H1 (cell line): ENCODE data around the gene RELL1. TPM values are rescaled to one million over a fixed set of nuclear protein-coding genes. Genes with fewer than 3 reads are reported as not detected.

Source experiments
- CTCF ChIA-PET: fragments of 300-600 bp; sonication (Branson Sonifier 250); formaldehyde crosslinking; loops from one replicate; lab custom pipeline; 2021; ENCODE audit not compliant: partially characterized antibody; lab: Charles Lee
- POLR2A ChIA-PET: fragments of 300-600 bp; sonication (Branson Sonifier 250); formaldehyde crosslinking; loops from one replicate; lab custom pipeline; 2021; ENCODE audit warnings: inconsistent platforms; ENCODE audit not compliant: partially characterized antibody; lab: Charles Lee
- DNase-seq, 2 experiments: peaks; one replicate each; pipeline versions ENCODE4 v3.0.0 to v3.0.0-alpha.2; 2010 to 2022; ENCODE audit warnings: low spot score in 2 of 2, low read depth in 1 of 2, mixed read lengths in 1 of 2
- FAIRE-seq: peaks from 2 replicates; lab custom pipeline; 2011; peaks lifted over from hg19 to GRCh38; lab: Jason Lieb, UNC
- H2AFZ ChIP-seq: 2 replicates; pipeline ENCODE4 v1.8.1; 2012; ENCODE audit warnings: low read length, inconsistent platforms
- H2AK5ac ChIP-seq: 2 replicates; pipeline ENCODE4 v1.6.1; 2013; ENCODE audit warnings: low read depth, low read length
- H2BK120ac ChIP-seq: replicated peaks from 2 replicates; pipeline ENCODE3; 2013; ENCODE audit warnings: low read depth, low read length, inconsistent platforms
- H2BK12ac ChIP-seq: 2 replicates; pipeline ENCODE4 v1.6.1; 2013; ENCODE audit warnings: low read depth, low read length
- H2BK15ac ChIP-seq: 2 replicates; pipeline ENCODE4 v1.6.1; 2013; ENCODE audit warnings: low read length
- H2BK20ac ChIP-seq: 2 replicates; pipeline ENCODE4 v1.6.1; 2013; ENCODE audit warnings: low read length
- H2BK5ac ChIP-seq: 2 replicates; pipeline ENCODE4 v1.6.1; 2013; ENCODE audit warnings: low read depth, low read length
- H3K14ac ChIP-seq: 2 replicates; pipeline ENCODE4 v1.6.1; 2013; ENCODE audit warnings: inconsistent platforms; ENCODE audit not compliant: insufficient read length
- H3K18ac ChIP-seq: 2 replicates; pipeline ENCODE4 v1.6.1; 2013; ENCODE audit warnings: low read length; ENCODE audit errors: extremely low read depth
- H3K23ac ChIP-seq: 2 replicates; pipeline ENCODE4 v1.6.1; 2013; ENCODE audit warnings: inconsistent platforms; ENCODE audit not compliant: insufficient read length
- H3K23me2 ChIP-seq: 2 replicates; pipeline ENCODE4 v1.6.1; 2013; ENCODE audit warnings: low read depth, low read length
- H3K27ac ChIP-seq: 2 replicates; pipeline ENCODE4 v1.6.1; 2011; ENCODE audit warnings: low read depth, low read length, inconsistent platforms
- H3K27me3 ChIP-seq, 4 experiments: replicated peaks in 1 of 4; 1 replicate in 1 of 4; 2 replicates in 3 of 4; pipeline versions ENCODE4 v1.6.1 to v1.8.1; 2011 to 2013; ENCODE audit warnings: low read length in 3 of 4, mild to moderate bottlenecking in 3 of 4, inconsistent platforms in 2 of 4, mixed read lengths in 2 of 4, moderate library complexity in 1 of 4; ENCODE audit not compliant: control insufficient read depth in 3 of 4, insufficient read depth in 3 of 4; ENCODE audit errors: extremely low read depth in 1 of 4
- H3K36me3 ChIP-seq, 4 experiments: 2 replicates each; pipeline versions ENCODE4 v1.6.1 to v1.8.1; 2011 to 2013; ENCODE audit warnings: mild to moderate bottlenecking in 4 of 4, low read length in 3 of 4, moderate library complexity in 2 of 4, control low read depth in 1 of 4, inconsistent platforms in 1 of 4; ENCODE audit not compliant: insufficient read depth in 4 of 4, control insufficient read depth in 2 of 4
- H3K4ac ChIP-seq: replicated peaks from 2 replicates; pipeline ENCODE3; 2013; ENCODE audit warnings: low read length, low read depth, mixed read lengths, inconsistent platforms; ENCODE audit not compliant: insufficient read length
- H3K4me1 ChIP-seq, 4 experiments: replicated peaks in 1 of 4; 1 replicate in 1 of 4; 2 replicates in 3 of 4; pipeline versions ENCODE4 v1.6.1 to v1.8.1; 2011 to 2013; ENCODE audit warnings: low read length in 3 of 4, inconsistent platforms in 2 of 4, mixed read lengths in 1 of 4; ENCODE audit not compliant: insufficient read depth in 4 of 4, control insufficient read depth in 3 of 4
- H3K4me2 ChIP-seq, 2 experiments: 2 replicates each; pipeline versions ENCODE4 v1.6.1 to v1.8.1; 2011 to 2013; ENCODE audit warnings: low read depth in 2 of 2, low read length in 2 of 2, control low read depth in 1 of 2, inconsistent platforms in 1 of 2, mild to moderate bottlenecking in 1 of 2; ENCODE audit not compliant: insufficient read depth in 1 of 2
- H3K4me3 ChIP-seq, 4 experiments: fragments of 200-600, 300-600 bp in 1 of 4; sonication (generic), shearing (Covaris generic), sonication (Bioruptor Twin) in 1 of 4; 2 replicates each; pipeline versions ENCODE4 v1.5.1 to v1.8.1; 2011 to 2016; ENCODE audit warnings: low read length in 4 of 4, low read depth in 3 of 4, control low read depth in 2 of 4, inconsistent platforms in 2 of 4, mild to moderate bottlenecking in 2 of 4, mixed read lengths in 1 of 4, moderate library complexity in 1 of 4; ENCODE audit not compliant: insufficient read depth in 2 of 4; ENCODE audit errors: extremely low read depth in 1 of 4
- H3K56ac ChIP-seq: replicated peaks from 2 replicates; pipeline ENCODE3; 2013; ENCODE audit warnings: low read depth, mild to moderate bottlenecking, mixed read lengths, low read length, inconsistent platforms; ENCODE audit not compliant: insufficient read length
- H3K79me1 ChIP-seq: 2 replicates; pipeline ENCODE4 v1.6.1; 2013; ENCODE audit warnings: low read depth, low read length, control low read depth
- H3K79me2 ChIP-seq, 2 experiments: 2 replicates each; pipeline versions ENCODE4 v1.6.1 to v1.8.1; 2012 to 2013; ENCODE audit warnings: low read length in 2 of 2, mild to moderate bottlenecking in 2 of 2, inconsistent platforms in 1 of 2; ENCODE audit not compliant: insufficient read depth in 2 of 2, control insufficient read depth in 1 of 2
- H3K9ac ChIP-seq, 4 experiments: replicated peaks in 1 of 4; 1 replicate in 1 of 4; 2 replicates in 3 of 4; pipeline versions ENCODE4 v1.6.1 to v1.8.1; 2011 to 2013; ENCODE audit warnings: low read depth in 3 of 4, low read length in 3 of 4, control low read depth in 2 of 4, mild to moderate bottlenecking in 2 of 4, moderate library complexity in 2 of 4, inconsistent platforms in 1 of 4; ENCODE audit errors: extremely low read depth in 1 of 4
- H3K9me3 ChIP-seq, 2 experiments: 2 replicates each; pipeline versions ENCODE4 v1.6.1 to v1.8.1; 2012 to 2013; ENCODE audit warnings: mild to moderate bottlenecking in 2 of 2, moderate library complexity in 2 of 2, control low read depth in 1 of 2, inconsistent platforms in 1 of 2, low read depth in 1 of 2, low read length in 1 of 2, mixed read lengths in 1 of 2; ENCODE audit not compliant: insufficient read depth in 2 of 2
- H4K20me1 ChIP-seq, 2 experiments: replicated peaks in 1 of 2; 2 replicates each; pipeline versions ENCODE3 to v1.8.1; 2011 to 2013; ENCODE audit warnings: inconsistent platforms in 2 of 2, low read length in 2 of 2, mild to moderate bottlenecking in 1 of 2; ENCODE audit not compliant: insufficient read depth in 2 of 2, control insufficient read depth in 1 of 2
- H4K5ac ChIP-seq: 2 replicates; pipeline ENCODE4 v1.6.1; 2013; ENCODE audit warnings: low read length, low read depth, mixed read lengths, inconsistent platforms; ENCODE audit not compliant: insufficient read length
- H4K8ac ChIP-seq: 2 replicates; pipeline ENCODE4 v1.8.0; 2013; ENCODE audit warnings: mild to moderate bottlenecking, moderate library complexity, low read length, inconsistent platforms; ENCODE audit not compliant: insufficient read depth; ENCODE audit errors: extremely low read depth
- H4K91ac ChIP-seq: replicated peaks from 2 replicates; pipeline ENCODE3; 2013; ENCODE audit warnings: low read length, mixed read lengths, inconsistent platforms; ENCODE audit not compliant: insufficient read length
- FOSL1 ChIP-seq: IDR thresholded peaks from 2 replicates; pipeline ENCODE4 v1.6.1; 2011; ENCODE audit warnings: mild to moderate bottlenecking, low read depth, low read length, moderate library complexity; ENCODE audit not compliant: insufficient read depth
- HDAC6 ChIP-seq: IDR thresholded peaks from one replicate; pipeline ENCODE4 v1.7.1; 2012; ENCODE audit warnings: low read depth, mild to moderate bottlenecking, inconsistent platforms, low read length, moderate library complexity
- KDM4A ChIP-seq: IDR thresholded peaks from one replicate; pipeline ENCODE4 v1.7.1; 2012; ENCODE audit warnings: low read depth, mild to moderate bottlenecking, moderate library complexity, low read length, inconsistent platforms; ENCODE audit not compliant: severe bottlenecking
- POLR2A ChIP-seq, 2 experiments: IDR thresholded peaks; 1 replicate in 1 of 2; 2 replicates in 1 of 2; pipeline ENCODE4 v1.6.1; 2011; ENCODE audit warnings: low read depth in 2 of 2, low read length in 2 of 2, mild to moderate bottlenecking in 2 of 2; ENCODE audit errors: control extremely low read depth in 1 of 2
- POLR2AphosphoS5 ChIP-seq: IDR thresholded peaks from 2 replicates; pipeline ENCODE4 v1.6.1; 2011; ENCODE audit warnings: low read depth, low read length
- RAD21 ChIP-seq, 2 experiments: IDR thresholded peaks in 1 of 2; conservative IDR thresholded peaks in 1 of 2; 2 replicates each; pipeline ENCODE4 v1.6.1; 2011; ENCODE audit warnings: low read depth in 2 of 2, low read length in 2 of 2, improper control_type of control experiment in 1 of 2, inconsistent platforms in 1 of 2, mild to moderate bottlenecking in 1 of 2, moderate library complexity in 1 of 2
- RNF2 ChIP-seq: fragments of 200-900, 300-1000 bp; sonication (generic); IDR thresholded peaks from 2 replicates; pipeline ENCODE4 v1.7.1; 2016; ENCODE audit warnings: borderline replicate concordance, low read depth, mild to moderate bottlenecking, antibody characterized with exemption, low read length; ENCODE audit not compliant: poor library complexity, severe bottlenecking; ENCODE audit errors: missing control alignments
- SIX5 ChIP-seq: IDR thresholded peaks from 2 replicates; pipeline ENCODE4 v1.6.1; 2011; ENCODE audit warnings: mild to moderate bottlenecking, low read depth, low read length
- SP1 ChIP-seq: IDR thresholded peaks from 2 replicates; pipeline ENCODE4 v1.6.1; 2011; ENCODE audit warnings: low read depth, low read length
- TEAD4 ChIP-seq: IDR thresholded peaks from 2 replicates; pipeline ENCODE4 v1.6.1; 2012; ENCODE audit warnings: low read depth, low read length, inconsistent platforms, mixed read lengths
- WGBS, 2 experiments: shearing (Covaris generic) in 1 of 2; methylation state at CpG; one replicate each; pipeline versions ENCODE4 v1.1.6 to v1.1.7; 2013 to 2015; ENCODE audit warnings: low lambda C conversion rate in 2 of 2, mixed read lengths in 2 of 2, inconsistent platforms in 1 of 2, low coverage in 1 of 2, missing lambda C conversion rate in 1 of 2; ENCODE audit not compliant: insufficient replicate concordance in 2 of 2, insufficient coverage in 1 of 2, insufficient read length in 1 of 2; ENCODE audit errors: extremely low coverage in 1 of 2, missing lambda C conversion rate in 1 of 2; 5-methylcytosine and 5-hydroxymethylcytosine counted together
- polyA plus RNA-seq, 7 experiments: library from polyadenylated mRNA; depleted of rRNA in 3 of 7; stranded (reverse) in 5 of 7; unstranded in 2 of 7; fragments of >200 nt in 5 of 7; fragments of 200-250 nt in 2 of 7; gene quantifications; 1 replicate in 5 of 7; 2 replicates in 1 of 7; 4 replicates in 1 of 7; pipeline versions ENCODE4 v1.2.1 to v1.2.3, GENCODE V29; 2011 to 2013; ENCODE audit warnings: missing spikeins in 2 of 7, mixed read lengths in 2 of 7
- total RNA-seq: library from RNA; stranded (reverse); fragmentation: NEBNext Ultra II Directional; extraction: Animal tissue kit (Norgen Biotek cat#: 25700); gene quantifications from 2 replicates; pipeline ENCODE4 v1.2.1, GENCODE V29; 2021
- TF ChIP-seq, protein P1 (sequence below), 3 experiments: IDR thresholded peaks; 1 replicate in 2 of 3; 2 replicates in 1 of 3; pipeline versions ENCODE4 v1.5.1 to v1.6.1; 2011; ENCODE audit warnings: low read length in 3 of 3, mild to moderate bottlenecking in 3 of 3, inconsistent platforms in 2 of 3, low read depth in 1 of 3, moderate library complexity in 1 of 3; ENCODE audit not compliant: insufficient read depth in 1 of 3; ENCODE audit errors: control extremely low read depth in 1 of 3

Gene RELL1
- total and polyA plus RNA-seq, 2 of the 8 experiments (the other 6 are each of a cell fraction or from before 2014, with no cell fraction given) = 2.1 to 14.1 TPM

DNA sequence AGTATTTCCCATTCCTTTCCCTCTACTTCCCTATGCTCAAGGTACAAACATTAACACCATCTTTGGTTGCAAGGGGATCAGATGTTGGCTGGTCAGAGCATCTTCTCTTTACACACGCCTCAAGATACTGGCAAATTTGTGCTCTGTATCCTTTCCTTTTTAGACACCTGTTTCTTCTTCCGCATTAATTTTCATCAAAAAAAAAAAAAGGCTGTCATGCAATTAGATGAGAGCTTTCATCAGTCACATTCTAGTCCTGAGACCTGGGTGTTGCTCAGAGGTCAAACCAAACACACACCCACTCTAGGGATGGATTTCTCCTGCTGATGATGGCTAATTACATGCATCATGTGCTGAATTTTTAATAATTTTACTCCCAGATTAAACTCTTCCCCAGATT is 2.0 kb downstream of the RELL1 start:
- Histone ChIP-seq H3K27me3 (peaks cover 0 to 13% (median 7%) of the 10 kb centered on the region in 4 experiments; a peak in 5 of 7 replicates), H3K14ac (no peak overlapping the region), H2BK5ac (no peak overlapping the region), H3K4me2 (no peak overlapping the region; a peak in 1 of 4 replicates), H3K9me3 (no peaks in the 10 kb centered on the region), H3K4me3 (no peak overlapping the region), H3K23ac (no peak overlapping the region), H2AK5ac (no peak overlapping the region), H3K27ac (no peak overlapping the region), H3K79me1 (no peaks in the 10 kb centered on the region), H2BK20ac (no peak overlapping the region), H3K23me2 (peaks cover 5% of the 10 kb centered on the region; the same call in 1 of the 2 replicates), H3K79me2 (no peaks in the 10 kb centered on the region), H3K9ac (no peak overlapping the region), H2BK15ac (no peak overlapping the region), H4K8ac (no peak overlapping the region), H4K20me1 (peaks cover 0 to 1% of the 10 kb centered on the region in 2 experiments), H3K36me3 (no peaks in the 10 kb centered on the region), H2AFZ (no peak overlapping the region), H2BK12ac (no peak overlapping the region), H3K56ac (no peak overlapping the region), H3K18ac (no peak overlapping the region), H2BK120ac (no peak overlapping the region), H3K4me1 (peaks cover 2 to 8% (median 4%) of the 10 kb centered on the region in 4 experiments; a peak in 5 of 7 replicates), H3K4ac (no peak overlapping the region), H4K91ac (no peak overlapping the region), H4K5ac (no peak overlapping the region)
- WGBS, 2 experiments = 96% methylated on average over 2 of the region's 2 CpGs; no CpG with 5 or more reads in 1 of the 2 experiments
- POLR2A ChIA-PET = no interaction called here
- FAIRE-seq (no peak), DNase-seq (no peak)
- CTCF ChIA-PET = no interaction called here
- TF ChIP-seq TEAD4 (no peak), HDAC6 (no peak), SP1 (no peak), RAD21 (IDR thresholded peaks at IDR 0.05 in 1 of 2, conservative IDR thresholded peaks at IDR 0.05 in 1 of 2; ENCODE audit: low read depth in 2 of 2, low read length in 2 of 2) (no peak), RNF2 (no peak), POLR2AphosphoS5 (no peak), FOSL1 (no peak), KDM4A (no peak), POLR2A (IDR thresholded peaks at IDR 0.05; ENCODE audit: control extremely low read depth in 1 of 2, low read depth in 2 of 2, low read length in 2 of 2) (no peak), SIX5 (no peak)
- TF ChIP-seq, protein P1, sequence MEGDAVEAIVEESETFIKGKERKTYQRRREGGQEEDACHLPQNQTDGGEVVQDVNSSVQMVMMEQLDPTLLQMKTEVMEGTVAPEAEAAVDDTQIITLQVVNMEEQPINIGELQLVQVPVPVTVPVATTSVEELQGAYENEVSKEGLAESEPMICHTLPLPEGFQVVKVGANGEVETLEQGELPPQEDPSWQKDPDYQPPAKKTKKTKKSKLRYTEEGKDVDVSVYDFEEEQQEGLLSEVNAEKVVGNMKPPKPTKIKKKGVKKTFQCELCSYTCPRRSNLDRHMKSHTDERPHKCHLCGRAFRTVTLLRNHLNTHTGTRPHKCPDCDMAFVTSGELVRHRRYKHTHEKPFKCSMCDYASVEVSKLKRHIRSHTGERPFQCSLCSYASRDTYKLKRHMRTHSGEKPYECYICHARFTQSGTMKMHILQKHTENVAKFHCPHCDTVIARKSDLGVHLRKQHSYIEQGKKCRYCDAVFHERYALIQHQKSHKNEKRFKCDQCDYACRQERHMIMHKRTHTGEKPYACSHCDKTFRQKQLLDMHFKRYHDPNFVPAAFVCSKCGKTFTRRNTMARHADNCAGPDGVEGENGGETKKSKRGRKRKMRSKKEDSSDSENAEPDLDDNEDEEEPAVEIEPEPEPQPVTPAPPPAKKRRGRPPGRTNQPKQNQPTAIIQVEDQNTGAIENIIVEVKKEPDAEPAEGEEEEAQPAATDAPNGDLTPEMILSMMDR (IDR thresholded peaks at IDR 0.05; ENCODE audit: control extremely low read depth in 1 of 3, insufficient read depth in 1 of 3, low read depth in 1 of 3, low read length in 3 of 3) = no peak
